Brain pericyte (primary cell): ENCODE data around the gene SLC24A3.

ENCODE experiments used
- DNase-seq: peaks from one replicate; pipeline ENCODE4 v3.0.0-alpha.2; 2012; ENCODE audit warnings: low read depth, low spot score

Gene SLC24A3

DNA sequence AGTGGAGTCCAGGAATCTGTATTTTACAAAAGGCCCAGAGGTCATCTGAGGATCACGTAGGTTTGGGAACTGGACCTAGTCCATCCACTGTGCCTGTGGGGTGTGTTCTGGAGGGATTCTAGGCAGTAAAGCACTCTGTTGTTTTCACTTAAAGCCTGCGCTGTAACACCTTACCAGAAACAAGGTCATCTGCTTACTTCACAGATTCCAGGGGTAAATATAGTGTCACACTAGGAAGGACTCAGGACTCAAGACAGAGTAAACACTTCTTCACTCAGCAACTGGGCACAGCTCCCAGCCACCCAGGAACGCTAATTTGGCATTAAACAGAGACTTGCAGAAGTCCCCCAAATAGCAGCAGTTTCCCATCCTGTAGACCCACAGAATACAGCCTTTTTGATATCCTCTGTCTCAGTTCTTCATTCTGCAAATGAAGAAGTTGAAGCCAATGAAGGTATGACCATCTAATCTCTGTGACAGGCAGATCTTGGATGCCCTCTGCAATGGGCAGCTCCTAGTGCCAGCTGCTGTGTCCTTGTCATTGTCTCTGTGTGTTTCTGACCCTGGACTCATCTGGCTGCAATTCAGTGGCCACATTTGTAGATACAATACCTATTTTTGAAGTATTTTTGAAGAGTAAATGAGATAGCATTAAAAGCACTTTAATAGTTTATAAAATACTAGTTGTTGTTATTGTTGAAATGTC is 129.1 kb downstream of the SLC24A3 start:
- no peak for DNase-seq

DNA sequence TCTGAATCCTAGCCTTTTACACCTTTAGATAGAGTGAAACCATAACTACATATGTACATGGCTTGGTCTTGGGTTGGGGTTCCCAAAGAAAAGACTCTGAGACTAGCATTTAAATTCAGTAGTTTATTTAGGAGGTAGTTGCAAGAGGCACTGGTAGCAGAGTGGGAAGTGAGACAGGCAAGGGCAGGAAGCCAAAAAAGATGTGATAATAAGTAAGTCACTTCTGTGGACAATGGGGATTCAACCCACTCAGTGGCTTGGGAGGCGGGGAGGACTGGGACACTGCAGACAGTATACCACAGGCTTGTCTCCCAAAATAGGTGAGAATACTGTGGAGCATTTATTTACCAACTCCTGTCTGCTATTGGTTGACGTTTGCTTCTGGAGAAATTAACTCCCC is 131.9 kb downstream of the SLC24A3 start:
- no peak for DNase-seq

DNA sequence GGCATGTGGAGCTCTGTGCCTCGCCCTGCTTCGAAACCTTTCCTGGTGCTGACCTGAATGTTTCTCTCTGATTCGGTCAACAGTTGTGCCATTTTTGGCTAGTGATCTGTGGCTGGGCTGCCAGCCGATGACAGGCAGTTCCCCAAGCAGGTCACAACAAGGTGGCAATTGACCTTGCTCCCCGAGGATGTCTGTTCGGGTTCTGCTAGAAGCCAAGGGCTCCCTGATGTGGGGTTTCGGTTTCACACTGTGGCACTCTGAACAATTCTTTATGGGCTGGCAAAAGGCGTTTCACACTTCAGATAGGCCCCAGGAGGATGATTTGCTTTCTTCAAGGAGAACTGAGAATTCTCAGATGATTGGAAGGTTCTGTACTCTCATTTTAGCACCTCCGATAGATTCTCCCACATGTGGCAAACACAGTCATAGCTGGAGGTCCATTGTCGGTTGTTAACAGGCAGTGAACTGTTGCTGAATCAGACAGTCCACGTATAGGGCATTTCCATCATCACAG is 135.6 kb downstream of the SLC24A3 start:
- DNase-seq: no peak

DNA sequence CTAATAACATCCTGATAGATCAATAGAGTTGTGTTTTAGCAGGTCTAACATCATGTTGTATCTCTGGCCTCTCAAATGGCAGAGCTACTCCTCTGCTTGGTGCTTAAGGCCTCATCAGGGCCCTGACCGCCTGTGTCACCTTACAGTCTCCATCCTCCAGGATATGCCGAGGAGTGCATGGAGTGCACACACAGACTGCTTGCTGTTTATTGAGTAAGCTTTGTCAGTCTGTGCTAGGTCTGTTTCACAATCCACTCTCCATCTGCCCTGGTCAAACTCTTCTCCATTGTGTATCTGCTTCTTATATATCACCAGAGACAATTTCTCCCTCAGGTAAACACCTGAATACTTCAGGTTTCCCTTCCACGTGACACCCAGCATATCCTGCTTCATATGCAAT is 136.1 kb downstream of the SLC24A3 start:
- no peak for DNase-seq

DNA sequence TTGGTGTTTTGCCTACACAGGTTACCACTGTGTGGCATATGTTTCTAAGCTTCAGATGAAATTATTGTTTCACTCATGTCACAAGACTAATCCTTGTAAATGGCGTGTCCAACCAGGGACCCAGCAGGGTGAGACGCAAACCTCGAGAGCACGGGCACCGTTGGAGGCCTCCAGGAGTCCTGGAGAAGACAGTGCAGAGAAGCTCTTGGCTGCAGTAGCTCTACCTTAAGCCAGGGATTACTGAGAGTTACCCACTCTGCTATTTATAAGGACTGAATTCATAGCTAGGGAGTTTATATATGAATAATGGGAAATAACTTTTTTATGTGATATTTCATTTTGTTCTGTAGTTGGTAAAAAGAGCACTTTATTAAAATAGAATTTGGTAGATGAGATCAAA is 137.4 kb downstream of the SLC24A3 start:
- no peak for DNase-seq

DNA sequence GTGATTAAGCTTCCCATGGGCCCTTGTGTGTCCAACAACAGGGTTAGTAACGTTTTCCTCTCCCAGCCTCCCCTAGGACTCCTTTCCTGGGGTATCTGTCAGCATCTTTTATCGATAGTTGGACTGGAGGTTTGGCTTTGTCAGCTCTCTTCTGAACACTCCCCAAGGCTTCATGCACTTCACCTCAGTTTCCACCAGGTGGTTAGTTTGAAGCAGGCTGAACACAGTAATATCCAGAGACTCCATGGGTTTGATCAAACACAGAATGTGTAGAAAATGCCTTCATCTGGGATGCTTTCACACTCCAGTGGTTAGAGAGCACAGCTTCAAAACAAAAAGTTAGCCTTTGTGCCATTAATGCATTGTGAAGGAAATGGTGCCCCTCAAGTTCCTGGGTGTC is 139.1 kb downstream of the SLC24A3 start:
- no peak for DNase-seq

DNA sequence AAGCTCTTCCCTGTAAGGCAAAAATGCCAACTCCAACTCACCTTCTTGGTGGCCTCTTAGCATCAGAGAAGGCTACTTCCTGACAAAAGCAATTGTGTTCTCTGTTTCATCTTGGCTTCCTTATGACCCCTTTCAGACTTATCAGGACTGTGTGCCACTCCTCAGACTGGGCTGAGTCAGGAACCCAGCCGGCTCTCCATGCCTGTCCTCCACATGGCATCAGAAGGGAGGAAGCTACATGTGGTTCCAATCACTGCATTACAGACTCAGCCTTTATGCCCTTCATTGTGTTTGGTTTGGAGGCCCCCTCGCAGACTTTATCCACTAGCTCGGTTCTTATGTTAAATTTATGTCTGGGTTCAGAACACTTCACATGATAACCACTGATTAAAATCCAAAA is 142.5 kb downstream of the SLC24A3 start:
- no peak for DNase-seq

DNA sequence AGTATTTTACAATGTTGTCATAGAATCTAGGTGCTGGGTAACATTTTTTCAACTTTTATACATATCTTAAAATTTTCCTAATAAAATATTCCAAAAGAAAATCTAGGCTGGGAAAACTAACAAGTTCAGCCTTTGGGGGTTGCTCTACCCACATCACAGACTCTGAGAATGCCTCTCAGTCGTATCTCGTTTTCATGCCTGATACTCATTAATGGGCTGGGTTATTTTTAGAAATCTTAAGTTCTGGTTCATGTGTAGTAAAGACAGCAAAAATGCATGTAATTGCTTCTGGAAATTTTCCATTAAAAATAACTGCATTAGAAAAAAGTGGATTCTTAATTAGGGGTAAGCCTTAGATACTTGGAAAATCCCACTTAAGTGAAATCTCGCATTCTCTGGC is 149.3 kb downstream of the SLC24A3 start:
- DNase-seq: no peak

DNA sequence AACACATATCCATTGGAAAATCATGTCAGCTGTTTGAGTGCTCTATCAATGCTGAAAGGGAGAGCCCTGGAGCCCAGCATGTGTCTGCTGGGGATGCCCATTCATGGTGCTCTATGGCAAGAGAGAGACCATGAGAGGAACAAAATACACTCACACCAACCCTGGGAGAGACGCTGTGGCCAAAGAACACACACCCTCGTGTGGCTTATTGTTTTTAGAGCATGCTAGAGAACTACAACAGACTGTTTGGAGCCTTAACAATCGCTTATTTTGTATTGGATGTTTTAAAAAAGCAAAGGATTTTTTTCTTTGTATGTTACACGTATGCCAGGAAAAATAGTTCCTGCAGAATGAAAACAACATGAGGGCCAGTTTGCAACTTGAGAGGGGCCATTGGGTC is 151.0 kb downstream of the SLC24A3 start:
- no peak for DNase-seq

DNA sequence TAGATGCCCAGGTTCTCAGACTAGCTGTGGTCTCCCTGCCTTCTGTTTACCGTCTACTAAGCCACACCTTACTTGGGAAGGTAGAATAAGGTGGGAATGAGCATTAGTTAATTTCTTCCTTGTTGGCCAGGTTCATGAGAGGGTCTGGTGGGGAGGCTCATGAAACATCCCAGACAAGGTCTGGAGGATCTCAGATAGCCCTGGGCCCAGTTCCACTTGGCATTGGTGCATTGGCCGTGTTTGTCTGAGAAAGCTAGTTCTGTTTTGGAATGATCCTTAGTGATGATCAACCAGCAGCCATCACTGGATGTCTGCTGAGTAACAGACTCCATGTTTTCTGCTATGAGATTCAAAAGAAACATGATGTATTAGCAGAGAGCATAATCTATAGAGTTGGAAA is 155.1 kb downstream of the SLC24A3 start:
- DNase-seq: no peak

DNA sequence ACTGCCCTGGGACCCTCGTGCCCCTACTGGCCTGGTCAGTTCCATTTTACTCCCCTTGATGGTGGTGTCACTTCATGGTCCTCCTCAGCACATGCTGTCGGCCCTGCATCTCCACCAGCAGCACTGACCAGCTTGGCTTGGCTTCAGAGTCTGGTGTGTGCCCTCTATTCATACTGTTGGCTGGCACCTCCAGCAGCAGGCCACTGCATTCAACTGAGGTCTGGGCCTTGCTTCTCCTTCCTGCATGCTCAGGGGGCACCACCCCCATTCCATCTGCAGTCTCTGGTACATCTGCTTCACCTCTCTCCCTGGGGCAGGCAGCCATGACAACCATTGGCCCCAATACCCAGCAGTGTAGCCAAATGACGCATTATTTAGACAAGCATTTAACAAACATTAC is 155.9 kb downstream of the SLC24A3 start:
- no peak for DNase-seq

DNA sequence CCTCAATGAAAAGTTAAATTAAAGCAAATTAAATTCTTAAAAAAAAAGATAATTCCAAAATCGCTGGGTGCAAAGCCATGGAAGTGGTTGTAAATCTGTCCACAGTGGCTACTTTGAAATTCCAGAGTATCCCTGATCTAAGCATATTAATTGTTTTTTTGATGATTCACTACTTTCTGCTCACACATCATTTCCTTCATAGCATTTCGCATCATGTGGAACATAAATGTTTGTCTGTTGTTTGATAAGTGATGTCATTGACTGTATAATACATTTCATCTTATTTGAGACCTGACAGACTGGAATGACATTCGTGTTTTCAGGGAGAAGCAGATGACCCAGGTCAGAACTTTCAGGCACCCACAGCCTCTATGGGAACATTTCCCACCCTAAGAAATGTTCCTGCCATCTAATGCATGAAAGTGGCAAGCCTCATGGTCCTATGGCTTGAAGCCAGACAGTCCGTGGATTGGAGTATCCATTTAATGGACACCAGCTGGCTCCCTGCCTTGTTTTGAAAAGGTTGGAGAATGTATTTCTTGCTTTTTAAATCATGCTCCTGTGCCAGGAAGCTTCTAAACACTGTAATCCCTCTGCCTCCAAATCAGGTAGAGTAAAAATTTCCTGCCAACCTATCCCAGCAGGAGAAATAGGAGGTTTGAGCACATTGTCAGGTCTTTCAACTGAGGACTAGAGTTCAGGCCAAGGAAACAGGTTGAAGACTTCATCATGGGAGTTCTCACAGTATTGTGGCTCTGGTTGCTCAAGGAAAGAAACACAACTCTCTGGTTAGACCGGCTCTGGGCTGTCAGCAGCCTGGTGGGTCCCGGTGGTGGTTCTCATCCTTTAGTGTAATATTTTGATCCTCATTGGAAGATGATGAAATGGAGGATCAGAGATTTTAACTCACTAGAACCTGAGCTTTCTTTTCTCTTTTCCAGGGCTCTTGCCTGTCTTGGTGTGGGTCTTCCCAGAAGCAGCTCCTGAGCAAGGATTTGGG is 157.9 kb downstream of the SLC24A3 start:
- no peak for DNase-seq

DNA sequence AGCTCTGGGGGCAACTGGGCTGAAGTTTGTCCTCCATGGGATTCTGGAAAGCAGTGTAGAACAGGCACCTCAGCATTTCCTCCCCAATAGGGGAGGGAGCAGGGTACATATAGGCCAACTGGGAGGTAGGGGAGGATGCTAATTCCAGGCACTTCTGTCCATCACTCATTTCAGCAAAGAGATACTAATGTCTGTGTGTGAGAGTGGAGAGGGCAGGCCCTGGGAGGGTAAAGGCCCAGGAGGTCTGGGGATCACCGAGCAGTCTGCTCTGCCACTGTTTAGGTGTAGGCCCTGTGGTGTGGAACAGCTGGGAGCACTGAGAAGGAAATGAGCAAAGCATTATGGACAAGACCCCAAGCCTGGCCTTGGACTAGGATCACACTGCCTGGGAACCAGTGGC is 158.7 kb downstream of the SLC24A3 start:
- no peak for DNase-seq

DNA sequence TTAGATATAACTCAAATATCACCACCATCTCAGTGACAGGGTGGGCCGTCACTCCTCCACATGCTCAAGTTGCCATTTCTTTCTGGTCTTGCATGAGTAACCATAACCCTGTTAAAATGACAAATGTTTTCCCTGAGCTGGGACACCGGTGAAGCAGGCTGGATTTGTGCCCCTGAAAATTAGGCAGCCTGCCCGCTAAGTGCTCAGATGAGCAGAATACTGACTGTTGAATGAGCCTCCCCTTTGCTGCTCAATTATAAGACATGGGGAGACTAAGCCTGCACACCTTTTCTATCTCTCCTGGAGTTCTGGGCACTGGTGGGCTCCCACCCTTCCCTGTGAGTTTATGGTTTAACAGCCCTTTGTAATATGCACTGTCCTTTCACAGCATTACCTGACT is 161.8 kb downstream of the SLC24A3 start:
- no peak for DNase-seq

DNA sequence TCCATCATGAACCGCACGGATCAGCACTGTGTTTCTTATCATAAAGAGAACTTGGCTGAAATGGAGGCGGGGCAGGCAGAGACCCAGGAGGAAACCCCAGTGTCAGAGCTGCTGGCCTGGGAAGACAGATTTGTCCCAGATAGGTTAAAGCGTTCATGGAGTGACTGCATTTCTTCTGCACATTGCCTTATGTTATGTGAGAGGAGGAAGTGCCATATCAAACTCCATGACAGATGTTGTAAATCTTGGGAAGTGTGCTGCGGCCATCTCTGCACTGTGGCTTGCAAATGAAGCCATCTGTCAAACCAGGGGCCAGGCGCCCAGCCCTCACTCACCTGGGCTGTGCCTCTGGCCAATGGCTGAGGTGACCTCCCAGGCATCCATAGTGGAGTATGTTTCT is 163.0 kb downstream of the SLC24A3 start:
- DNase-seq: no peak

DNA sequence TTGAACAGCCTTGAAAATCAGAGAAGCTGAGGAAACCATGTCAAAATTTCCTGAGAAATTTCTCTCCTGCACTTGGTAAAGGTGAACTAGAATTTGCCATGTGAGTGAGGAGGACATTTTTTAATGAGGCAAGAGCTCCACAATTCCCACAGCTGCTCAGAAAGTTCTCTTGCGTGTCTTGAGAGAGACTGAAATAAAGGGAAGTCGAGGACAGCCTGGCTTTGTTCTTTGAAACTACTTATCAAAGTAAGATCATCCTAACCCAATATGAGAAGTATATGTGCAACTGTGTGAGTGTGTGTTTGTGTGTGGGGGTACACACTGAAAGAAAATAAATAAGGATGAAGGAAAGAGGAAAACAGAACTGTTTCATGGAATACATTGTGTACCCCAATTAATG is 163.4 kb downstream of the SLC24A3 start:
- DNase-seq: no peak

DNA sequence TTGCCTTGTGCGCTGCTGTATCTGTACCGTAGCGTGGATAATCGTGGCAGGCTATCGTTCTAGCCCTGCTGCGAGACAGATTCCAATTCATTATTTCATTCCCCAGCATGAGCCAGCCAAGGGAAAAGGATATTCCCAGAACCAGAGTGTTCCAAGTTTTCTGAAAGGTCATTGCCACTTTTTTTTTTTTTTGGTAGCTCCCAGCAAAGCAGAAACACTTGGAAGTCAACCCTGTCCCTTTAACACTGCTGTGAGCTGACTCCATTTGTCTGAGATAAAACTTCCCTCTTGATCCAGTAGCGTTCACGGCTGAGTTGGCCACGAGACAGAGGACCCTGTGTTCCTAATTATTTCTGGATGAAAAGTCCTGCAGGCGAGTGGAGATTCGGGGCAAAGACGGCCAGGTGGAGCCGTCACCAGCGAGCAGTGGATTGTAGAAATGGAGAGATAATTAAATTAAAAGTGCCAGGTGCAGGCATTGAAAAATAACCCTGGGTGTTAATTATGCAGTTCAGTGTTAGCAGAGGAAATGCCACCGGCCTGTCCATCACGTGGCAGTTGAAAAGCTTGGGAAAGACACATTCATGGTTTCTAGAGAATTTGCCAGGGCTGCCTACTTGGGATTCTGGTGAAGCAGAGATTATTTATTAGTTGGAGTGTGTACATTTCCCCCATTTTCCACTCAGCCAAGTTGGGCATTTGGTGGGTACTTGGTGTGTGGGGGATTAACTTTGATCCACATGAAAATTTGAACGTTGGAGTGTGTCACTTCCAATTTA is 164.2 kb downstream of the SLC24A3 start:
- no peak for DNase-seq

DNA sequence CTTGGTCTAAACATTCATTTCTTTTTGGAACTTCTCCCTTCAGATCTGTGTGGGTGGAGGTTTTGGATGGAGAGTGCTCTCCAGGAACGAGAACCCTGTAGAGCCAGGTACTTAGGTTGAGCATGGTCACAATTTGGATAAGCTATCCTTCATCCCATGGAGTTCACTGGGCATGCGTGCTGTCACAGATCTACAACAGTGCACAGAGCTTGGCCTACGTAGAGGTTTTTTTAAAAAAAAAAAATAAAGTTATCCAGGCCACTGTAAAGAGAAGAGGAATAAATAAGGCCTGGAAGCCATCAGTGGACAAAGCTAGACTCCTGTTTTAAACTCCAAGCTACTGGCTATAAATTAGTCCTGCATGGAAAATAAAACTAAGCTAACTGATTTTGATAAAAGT is 165.6 kb downstream of the SLC24A3 start:
- no peak for DNase-seq

DNA sequence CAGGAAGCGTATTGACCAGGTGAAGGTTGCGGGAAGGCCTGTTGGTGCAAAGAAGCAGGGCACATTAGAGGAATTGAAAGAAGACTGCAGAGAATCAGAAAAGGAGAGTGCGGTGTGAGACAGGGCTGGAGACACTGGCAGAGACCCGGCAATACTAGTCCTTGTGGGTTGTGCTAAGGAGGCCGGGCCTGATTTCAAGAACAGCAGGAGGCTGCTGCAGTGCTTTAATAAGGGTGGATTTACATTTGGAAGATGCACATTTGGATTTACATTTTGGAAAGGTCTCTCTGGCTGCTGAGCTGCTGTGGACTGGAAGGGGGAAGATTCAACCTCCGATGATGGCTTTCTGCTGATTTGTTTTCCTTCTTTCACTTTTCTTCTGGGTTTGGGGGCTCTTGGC is 167.8 kb downstream of the SLC24A3 start:
- DNase-seq: no peak

DNA sequence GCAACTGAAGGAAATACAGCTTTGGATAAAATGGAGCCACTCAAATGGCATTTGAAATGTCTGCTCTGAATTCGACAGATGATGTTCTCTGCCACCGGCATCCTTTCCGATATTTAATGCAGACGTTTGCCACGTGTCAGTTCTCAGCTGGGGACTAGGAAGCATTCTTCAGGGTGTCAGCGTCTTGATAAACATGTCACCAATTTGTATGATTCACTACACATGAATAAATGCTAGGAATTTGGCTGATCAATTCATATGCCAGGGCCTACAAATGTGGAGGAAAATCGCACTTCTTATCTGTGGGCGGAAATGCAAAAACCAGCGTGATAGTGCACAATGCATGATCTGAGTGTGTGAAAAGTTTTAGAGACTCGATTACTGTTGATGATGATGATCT is 169.5 kb downstream of the SLC24A3 start:
- DNase-seq: no peak

DNA sequence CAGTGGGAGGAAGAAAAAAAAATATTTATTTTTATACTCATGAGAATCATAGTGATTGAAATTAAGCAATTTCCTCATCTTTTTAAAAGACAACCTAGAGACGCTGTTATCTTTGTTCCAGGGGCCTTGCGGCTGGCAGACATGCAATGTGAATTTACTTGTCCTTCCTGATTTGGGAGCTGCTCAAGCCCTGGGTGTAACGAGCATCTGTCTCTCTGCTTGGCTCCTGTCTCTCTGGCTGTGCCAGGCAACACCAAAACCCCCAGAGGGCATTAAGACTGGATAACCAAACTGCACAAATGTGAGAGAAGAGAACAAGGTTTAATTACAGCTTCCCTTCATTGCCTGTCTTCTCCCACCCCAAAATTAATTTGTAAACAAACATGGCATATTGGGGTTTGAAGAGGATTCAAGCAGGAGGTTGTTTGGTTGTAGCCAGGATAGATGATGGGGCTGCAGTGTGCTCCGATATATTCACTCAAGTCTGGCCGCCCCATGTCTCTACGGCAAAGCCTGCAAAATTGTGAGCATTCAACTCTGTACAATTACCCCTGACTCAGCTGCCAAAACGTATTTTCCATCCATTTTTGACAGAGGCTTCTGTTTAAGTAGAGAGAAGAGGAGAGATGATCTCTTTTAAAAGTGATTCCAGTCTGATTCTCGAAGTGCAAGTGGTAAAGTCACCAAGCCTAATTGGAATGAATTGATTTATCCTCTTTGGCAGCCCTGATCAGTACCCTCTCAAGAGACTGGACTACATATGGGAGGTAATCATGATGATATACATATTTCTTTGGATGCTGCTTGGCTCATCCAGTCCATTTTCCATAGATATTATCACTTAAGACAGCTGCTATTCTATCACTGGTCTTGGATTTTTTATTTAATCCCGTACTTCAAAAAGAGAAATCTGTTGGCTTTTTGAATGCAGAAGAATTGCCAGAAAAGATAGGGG is 170.2 kb downstream of the SLC24A3 start:
- no peak for DNase-seq
